GM23338 (cell line): ENCODE measurements around the gene JAG2. TPM values are rescaled to one million over a fixed set of nuclear protein-coding genes. Genes with fewer than 3 reads are reported as not detected.

Experiments
- ATAC-seq: fragments of 200-7000 bp; cut with Tn5 transposase; 3 replicates; pipeline ENCODE4 v1.9.1; 2020
- DNase-seq: peaks from one replicate; pipeline ENCODE4 v3.0.0-alpha.2; 2015; ENCODE audit warnings: low spot score
- H2AFZ ChIP-seq: fragments of 200-600 bp; sonication (generic); 2 replicates; pipeline ENCODE4 v1.8.0; 2016; ENCODE audit warnings: antibody characterized with exemption, mild to moderate bottlenecking, moderate library complexity
- H3F3A ChIP-seq: fragments of 200-600 bp; sonication (generic); replicated peaks from 2 replicates; pipeline ENCODE4 v1.8.0; 2017; ENCODE audit warnings: antibody characterized with exemption, mixed run types, low read depth
- H3K27ac ChIP-seq: fragments of 200-600 bp; sonication (generic); 2 replicates; pipeline ENCODE4 v1.6.1; 2016; ENCODE audit warnings: low read depth
- H3K27me3 ChIP-seq: fragments of 200-600 bp; sonication (generic); 2 replicates; pipeline ENCODE4 v1.8.0; 2016; ENCODE audit warnings: mild to moderate bottlenecking, mixed run types, moderate library complexity; ENCODE audit not compliant: insufficient read depth
- H3K36me3 ChIP-seq: fragments of 200-600 bp; sonication (generic); 2 replicates; pipeline ENCODE4 v1.8.0; 2016; ENCODE audit warnings: mild to moderate bottlenecking; ENCODE audit not compliant: insufficient read depth
- H3K4me1 ChIP-seq: fragments of 200-600 bp; sonication (generic); 2 replicates; pipeline ENCODE4 v1.8.0; 2016; ENCODE audit warnings: mild to moderate bottlenecking, moderate library complexity; ENCODE audit not compliant: insufficient read depth
- H3K4me2 ChIP-seq: fragments of 200-600 bp; sonication (generic); 2 replicates; pipeline ENCODE4 v1.7.1; 2017; ENCODE audit warnings: mixed run types
- H3K4me3 ChIP-seq: fragments of 200-600 bp; sonication (generic); 2 replicates; pipeline ENCODE4 v1.6.1; 2016; ENCODE audit warnings: mixed run types
- H3K79me2 ChIP-seq: fragments of 200-600 bp; sonication (generic); replicated peaks from 2 replicates; pipeline ENCODE4 v1.8.0; 2017; ENCODE audit warnings: mild to moderate bottlenecking; ENCODE audit not compliant: insufficient read depth
- H3K9me2 ChIP-seq: fragments of 200-600 bp; sonication (generic); 2 replicates; pipeline ENCODE4 v1.8.0; 2017; ENCODE audit not compliant: insufficient read depth
- H4K20me1 ChIP-seq: fragments of 200-600 bp; sonication (generic); replicated peaks from 2 replicates; pipeline ENCODE4 v1.8.0; 2017; ENCODE audit warnings: mild to moderate bottlenecking; ENCODE audit not compliant: insufficient read depth
- H3K27ac Mint-ChIP-seq: 2 replicates; pipeline ENCODE4 v1.8.0; 2020; ENCODE audit warnings: inconsistent platforms, mild to moderate bottlenecking, moderate library complexity, mixed read lengths
- H3K27me3 Mint-ChIP-seq: 3 replicates; pipeline ENCODE4 v1.8.0; 2022; ENCODE audit warnings: low read depth, mild to moderate bottlenecking, moderate library complexity, mixed read lengths, inconsistent platforms; ENCODE audit not compliant: insufficient read depth, poor library complexity
- H3K36me3 Mint-ChIP-seq: 3 replicates; pipeline ENCODE4 v1.8.0; 2021; ENCODE audit warnings: low read depth, mild to moderate bottlenecking, inconsistent platforms, moderate library complexity, mixed read lengths
- H3K4me1 Mint-ChIP-seq: 3 replicates; pipeline ENCODE4 v1.8.0; 2020; ENCODE audit warnings: mild to moderate bottlenecking, inconsistent platforms, mixed read lengths
- H3K4me3 Mint-ChIP-seq: 3 replicates; pipeline ENCODE4 v1.8.0; 2021; ENCODE audit warnings: moderate library complexity, mild to moderate bottlenecking, inconsistent platforms, mixed read lengths
- H3K9me3 Mint-ChIP-seq: 3 replicates; pipeline ENCODE4 v1.8.0; 2020; ENCODE audit warnings: moderate library complexity, mild to moderate bottlenecking, inconsistent platforms, mixed read lengths
- CREB1 ChIP-seq: fragments of 250-450 bp; sonication (Bioruptor Pico); IDR thresholded peaks from 2 replicates; pipeline ENCODE4 v1.5.0; 2020; ENCODE audit warnings: low read depth, mild to moderate bottlenecking, moderate library complexity
- ETS1 ChIP-seq: IDR thresholded peaks from 2 replicates; pipeline ENCODE4 v1.6.1; 2016; ENCODE audit warnings: antibody characterized with exemption
- EZH2 ChIP-seq: fragments of 200-600 bp; sonication (generic); IDR thresholded peaks from one replicate; pipeline ENCODE4 v1.8.0; 2017; ENCODE audit warnings: antibody characterized with exemption, mild to moderate bottlenecking, low read depth; ENCODE audit not compliant: unreplicated experiment
- EZH2phosphoT487 ChIP-seq: fragments of 200-600 bp; sonication (generic); IDR thresholded peaks from one replicate; pipeline ENCODE4 v1.8.1; 2018; ENCODE audit warnings: antibody characterized with exemption; ENCODE audit not compliant: unreplicated experiment
- NANOG ChIP-seq: IDR thresholded peaks from 2 replicates; pipeline ENCODE4 v1.6.1; 2016; ENCODE audit warnings: antibody characterized with exemption, borderline replicate concordance
- POLR2AphosphoS5 ChIP-seq: IDR thresholded peaks from 2 replicates; pipeline ENCODE4 v1.6.1; 2016; ENCODE audit warnings: antibody characterized with exemption, low read depth
- REST ChIP-seq: IDR thresholded peaks from one replicate; pipeline ENCODE4 v1.6.1; 2018; ENCODE audit warnings: antibody characterized with exemption; ENCODE audit not compliant: unreplicated experiment
- ZNF114 ChIP-seq: fragments of 250-450 bp; sonication (Bioruptor Pico); IDR thresholded peaks from 2 replicates; pipeline ENCODE4 v1.5.0; 2020; ENCODE audit warnings: mild to moderate bottlenecking, moderate library complexity
- ZNF331 ChIP-seq: fragments of 250-450 bp; sonication (Bioruptor Pico); IDR thresholded peaks from 2 replicates; pipeline ENCODE4 v1.5.0; 2020; ENCODE audit warnings: low read depth, mild to moderate bottlenecking, moderate library complexity
- ZNF462 ChIP-seq: fragments of 250-450 bp; sonication (Bioruptor Pico); IDR thresholded peaks from 2 replicates; pipeline ENCODE4 v1.5.0; 2020; ENCODE audit warnings: mild to moderate bottlenecking, moderate library complexity
- polyA plus RNA-seq: library from polyadenylated mRNA; unstranded; fragments of >200 nt; fragmentation: Nextera tagmentation; extraction: Ambion mirVana; gene quantifications from 2 replicates; pipeline ENCODE4 v1.2.1, GENCODE V29; 2016
- total RNA-seq: library from RNA; depleted of rRNA; stranded (reverse); fragments of >200 nt; shearing (Covaris generic); gene quantifications from 2 replicates; pipeline ENCODE4 v1.2.3, GENCODE V29; 2014

JAG2 gene
- total and polyA plus RNA-seq, 2 experiments from 2014 or later = 1.9 to 10.3 TPM

GRCh38 chr14:105100910-105101309 is 67.7 kb downstream of the JAG2 start (continued):
- TF ChIP-seq REST = no peak

GRCh38 chr14:105099778-105100177 is 68.8 kb downstream of the JAG2 start:
- Mint-ChIP-seq H3K9me3 (peaks cover 34% of the 10 kb centered on the region), H3K4me1 (no peaks in the 10 kb centered on the region)
- TF ChIP-seq ZNF114 (CRISPR knock-in tag) = no peak
- no peak for TF ChIP-seq CREB1 (CRISPR knock-in tag)
- TF ChIP-seq ETS1 = no peak
- TF ChIP-seq EZH2phosphoT487 = no peak
- no peak for TF ChIP-seq EZH2
- TF ChIP-seq NANOG = no peak
- TF ChIP-seq ZNF462 = no peak
- no peak for TF ChIP-seq ZNF331 (CRISPR knock-in tag)
- TF ChIP-seq REST = no peak
- no peak for TF ChIP-seq POLR2AphosphoS5

More at GRCh38 chr14:105099778-105100177, 68.8 kb downstream of the JAG2 start:
- Histone ChIP-seq H3F3A (no peaks in the 10 kb centered on the region), H4K20me1 (no peaks in the 10 kb centered on the region), H3K4me2 (no peak overlapping the region), H2AFZ (no peak overlapping the region), H3K4me3 (no peak overlapping the region), H3K27ac (no peak overlapping the region), H3K36me3 (no peaks in the 10 kb centered on the region), H3K79me2 (no peaks in the 10 kb centered on the region), H3K27me3 (peaks cover 11% of the 10 kb centered on the region; the same call in 1 of the 2 replicates), H3K4me1 (no peaks in the 10 kb centered on the region), H3K9me2 (no peaks in the 10 kb centered on the region)
- Mint-ChIP-seq H3K36me3 (peaks cover 4% of the 10 kb centered on the region), H3K27ac (no peak overlapping the region), H3K4me3 (no peak overlapping the region), H3K27me3 (peaks cover 10% of the 10 kb centered on the region)
- no peak for DNase-seq
- ATAC-seq = no peak
